CD4-positive, alpha-beta T cell treated with Interleukin-4 for 4 hours (primary cell): ENCODE measurements around the gene GLB1L3.
"Not testable (repeated sequence)": the region's sequence is repeated elsewhere in the genome, so short reads cannot be mapped to it uniquely, and the experiment has no call there.

Experiments
- DNase-seq: peaks from one replicate; pipeline ENCODE4 v3.0.0-alpha.2; 2020

The GLB1L3 gene

GRCh38 chr11:134317103-134317502 lies 40.9 kb downstream of the GLB1L3 start:
- no peak for DNase-seq

- DNase-seq = not testable (repeated sequence)
Observed at GRCh38 chr11:134321373-134321772, 45.2 kb downstream of the GLB1L3 start.

- no peak for DNase-seq
Observed at GRCh38 chr11:134322553-134322952, 46.4 kb downstream of the GLB1L3 start.

DNA sequence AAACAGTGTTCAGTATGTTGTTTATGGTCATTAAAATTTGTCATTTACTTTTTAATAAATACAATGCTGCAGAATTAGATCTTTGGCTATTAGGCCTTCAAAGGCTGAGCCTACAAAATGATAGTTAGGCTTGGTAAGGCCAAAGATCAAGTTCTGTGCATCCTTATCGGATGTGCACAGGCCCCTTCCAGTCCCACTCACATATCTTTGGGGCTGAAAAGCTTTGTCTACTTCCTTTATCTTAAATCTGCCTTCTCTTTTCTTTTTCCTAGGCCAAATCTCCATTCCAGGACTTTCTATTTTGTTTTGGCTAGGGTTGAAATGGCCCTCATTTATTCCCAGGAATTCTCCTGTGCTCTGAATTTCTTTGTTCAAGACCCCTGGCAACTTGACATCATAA lies 52.3 kb downstream of the GLB1L3 start:
- no peak for DNase-seq

- no peak for DNase-seq
Observed at GRCh38 chr11:134330611-134331353, 54.6 kb downstream of the GLB1L3 start.

- DNase-seq = peak; percentile 81
Observed at GRCh38 chr11:134331354-134332188, 55.4 kb downstream of the GLB1L3 start, which contains the start of gene GLB1L2. Gene GLB1L2 (plus strand): TSS chr11:134331988. CDS start chr11:134332062, 74 bp downstream.

DNA sequence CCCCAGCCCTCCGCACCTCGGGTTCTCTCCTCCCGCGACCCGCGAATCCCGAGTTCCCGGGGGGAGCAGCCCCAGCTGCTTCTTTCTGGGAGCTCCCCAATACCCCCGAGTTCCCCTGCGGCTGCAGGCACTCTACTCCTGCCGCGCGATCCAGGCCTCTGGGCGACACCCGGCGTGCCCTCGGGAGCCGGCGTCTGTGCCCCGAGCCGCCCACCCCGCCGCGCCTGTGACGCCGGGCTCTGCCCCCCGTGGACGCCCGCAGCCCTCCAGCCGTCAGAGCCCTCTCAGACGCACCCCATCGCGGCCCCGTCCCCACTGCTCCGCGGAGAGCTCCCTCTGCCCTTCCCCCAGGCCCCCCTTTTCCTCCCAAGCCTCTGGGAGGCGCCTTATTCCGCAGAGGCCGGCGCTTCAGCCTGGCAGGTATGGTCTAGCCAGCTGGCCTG lies 56.0 kb downstream of the GLB1L3 start:
- no peak for DNase-seq

DNA sequence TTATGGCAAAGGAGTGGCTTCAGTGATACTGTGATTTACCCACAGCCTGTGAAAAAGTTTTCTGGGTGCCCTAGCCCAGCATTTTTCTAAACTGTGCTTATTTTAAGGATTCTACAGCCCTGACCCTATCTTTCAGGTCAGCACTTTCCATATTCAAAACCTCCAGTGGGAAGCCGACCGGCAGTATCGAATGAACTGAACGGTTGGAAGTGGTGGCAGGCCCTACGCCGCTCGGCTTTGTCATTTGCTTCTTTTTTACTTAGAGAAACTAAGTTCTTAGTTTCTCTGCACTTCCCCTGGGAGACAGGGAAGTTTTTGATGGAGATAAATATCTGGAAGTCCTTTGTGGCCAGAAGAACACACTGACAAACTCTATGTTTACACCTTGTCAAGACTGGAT lies 56.6 kb downstream of the GLB1L3 start:
- DNase-seq = no peak

GRCh38 chr11:134333312-134333711 lies 57.1 kb downstream of the GLB1L3 start:
- no peak for DNase-seq

- DNase-seq = no peak
Observed at GRCh38 chr11:134333946-134334345, 57.8 kb downstream of the GLB1L3 start.

- no peak for DNase-seq
Observed at GRCh38 chr11:134334796-134335571, 58.8 kb downstream of the GLB1L3 start.

DNA sequence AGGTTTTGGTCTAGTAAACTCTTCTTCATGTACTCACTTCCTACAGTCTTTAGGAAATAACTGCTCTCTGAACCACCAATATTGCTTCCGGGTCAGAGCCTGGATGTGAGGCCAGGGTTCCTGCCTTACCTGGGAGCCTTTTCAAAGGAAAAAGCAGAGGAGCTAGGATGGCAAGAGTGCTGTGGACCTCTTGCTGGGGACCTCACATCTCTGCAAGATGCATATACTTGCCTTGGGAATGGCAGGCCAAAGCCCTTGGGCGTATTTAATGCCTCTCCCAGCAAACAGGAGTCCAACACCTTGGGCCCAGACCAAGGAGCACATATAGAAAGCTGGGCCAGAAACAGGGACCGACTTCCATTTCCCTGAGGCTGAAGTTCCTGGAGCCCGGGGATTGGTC lies 60.9 kb downstream of the GLB1L3 start:
- DNase-seq = no peak

DNA sequence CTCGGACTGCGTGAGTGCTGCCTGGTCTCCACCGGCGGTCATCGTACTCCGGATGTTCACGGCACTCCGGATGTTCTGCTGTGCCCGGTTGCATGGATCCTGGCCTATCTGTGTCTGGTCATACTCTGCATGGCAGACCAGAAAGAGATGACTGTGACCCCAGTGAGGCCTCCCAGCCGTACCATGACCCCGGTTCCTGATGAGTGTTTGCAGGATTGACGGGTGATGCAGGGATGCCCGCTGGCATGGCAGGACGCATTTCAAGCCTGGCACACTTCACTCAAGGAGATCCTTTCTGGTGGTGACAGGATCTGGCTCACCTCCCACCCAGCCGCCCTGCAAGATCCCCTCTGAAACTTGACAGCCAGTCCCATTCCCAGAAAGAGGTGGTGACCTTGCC lies 61.9 kb downstream of the GLB1L3 start:
- DNase-seq = no peak

DNA sequence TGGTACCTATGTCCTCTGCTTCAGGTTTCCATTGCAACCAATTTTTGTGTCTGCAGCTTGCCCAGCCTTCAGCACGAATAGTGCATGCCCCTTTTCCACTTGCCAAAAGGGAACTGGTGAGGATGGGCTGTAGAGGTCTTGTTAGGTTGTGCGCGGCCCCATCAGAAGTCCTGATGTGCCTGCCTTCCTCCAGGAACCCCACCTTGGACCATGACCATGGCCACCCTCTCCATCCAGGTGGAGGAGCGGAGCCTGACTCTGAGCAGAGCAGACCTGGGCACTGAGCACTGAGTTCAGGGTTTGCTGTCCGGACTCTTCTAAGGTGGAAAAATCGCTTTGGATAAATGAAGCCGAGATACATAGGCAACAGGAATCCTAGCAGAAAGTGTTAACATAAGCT lies 62.5 kb downstream of the GLB1L3 start:
- no peak for DNase-seq

GRCh38 chr11:134339756-134340155 lies 63.6 kb downstream of the GLB1L3 start:
- no peak for DNase-seq

GRCh38 chr11:134340354-134340964 lies 64.3 kb downstream of the GLB1L3 start:
- DNase-seq = no peak

- no peak for DNase-seq
Observed at GRCh38 chr11:134341805-134342571, 65.8 kb downstream of the GLB1L3 start.

- no peak for DNase-seq
Observed at GRCh38 chr11:134342572-134343340, 66.6 kb downstream of the GLB1L3 start.

- DNase-seq = no peak
Observed at GRCh38 chr11:134343646-134344045, 67.5 kb downstream of the GLB1L3 start.

GRCh38 chr11:134344497-134345236 lies 68.5 kb downstream of the GLB1L3 start:
- not testable (repeated sequence) for DNase-seq

- DNase-seq = no peak
Observed at GRCh38 chr11:134345237-134345550, 69.0 kb downstream of the GLB1L3 start.
